Activated CD8-positive, alpha-beta T cell treated with anti-CD3 and anti-CD28 coated beads for 36 hours (primary cell): ENCODE data around the gene PLPP1. TPM values are rescaled to one million over a fixed set of nuclear protein-coding genes. Genes with fewer than 3 reads are reported as not detected.

Experiments
- ATAC-seq: fragments of 200-7000 bp; cut with Tn5 transposase; one replicate; pipeline ENCODE4 v1.10.0; 2021; ENCODE audit warnings: mild to moderate bottlenecking, moderate library complexity
- CTCF ChIA-PET: fragments of 350-600 bp; sonication (Branson Sonifier 250); formaldehyde crosslinking; loops from one replicate; lab custom pipeline; 2021; ENCODE audit warnings: antibody characterized with exemption; lab: Charles Lee
- POLR2A ChIA-PET: fragments of 350-600 bp; sonication (Branson Sonifier 250); formaldehyde crosslinking; loops from one replicate; lab custom pipeline; 2021; ENCODE audit warnings: antibody characterized with exemption; lab: Charles Lee
- DNase-seq: peaks from one replicate; pipeline ENCODE4 v3.0.0-alpha.2; 2020
- H3K27ac Mint-ChIP-seq: one replicate; pipeline ENCODE4 v1.8.0; 2021; ENCODE audit warnings: mild to moderate bottlenecking, mixed read lengths
- H3K27me3 Mint-ChIP-seq: one replicate; pipeline ENCODE4 v1.8.0; 2021; ENCODE audit warnings: mixed read lengths
- H3K36me3 Mint-ChIP-seq: one replicate; pipeline ENCODE4 v1.8.0; 2021; ENCODE audit warnings: low read depth, mixed read lengths
- H3K4me1 Mint-ChIP-seq: one replicate; pipeline ENCODE4 v1.8.0; 2021; ENCODE audit warnings: low read depth, mixed read lengths
- H3K4me3 Mint-ChIP-seq: one replicate; pipeline ENCODE4 v1.8.0; 2021; ENCODE audit warnings: mild to moderate bottlenecking, moderate library complexity, mixed read lengths
- H3K9me3 Mint-ChIP-seq: one replicate; pipeline ENCODE4 v1.8.0; 2021; ENCODE audit warnings: mixed read lengths
- CTCF ChIP-seq: fragments of 200-600 bp; IDR thresholded peaks from one replicate; pipeline ENCODE4 v1.8.0; 2022; ENCODE audit warnings: antibody characterized with exemption, mild to moderate bottlenecking
- intact Hi-C: fragments of 100-400 bp; cut with micrococcal nuclease; formaldehyde crosslinking; loops from one replicate; pipeline ENCODE4 v1.10.0; 2022
- total RNA-seq, 2 experiments: library from RNA; stranded (reverse); gene quantifications; one replicate each; pipeline ENCODE4 v1.2.3, GENCODE V29; 2021

Gene PLPP1
- total RNA-seq, 2 experiments from 2014 or later: 15.9 to 17.6 TPM

DNA sequence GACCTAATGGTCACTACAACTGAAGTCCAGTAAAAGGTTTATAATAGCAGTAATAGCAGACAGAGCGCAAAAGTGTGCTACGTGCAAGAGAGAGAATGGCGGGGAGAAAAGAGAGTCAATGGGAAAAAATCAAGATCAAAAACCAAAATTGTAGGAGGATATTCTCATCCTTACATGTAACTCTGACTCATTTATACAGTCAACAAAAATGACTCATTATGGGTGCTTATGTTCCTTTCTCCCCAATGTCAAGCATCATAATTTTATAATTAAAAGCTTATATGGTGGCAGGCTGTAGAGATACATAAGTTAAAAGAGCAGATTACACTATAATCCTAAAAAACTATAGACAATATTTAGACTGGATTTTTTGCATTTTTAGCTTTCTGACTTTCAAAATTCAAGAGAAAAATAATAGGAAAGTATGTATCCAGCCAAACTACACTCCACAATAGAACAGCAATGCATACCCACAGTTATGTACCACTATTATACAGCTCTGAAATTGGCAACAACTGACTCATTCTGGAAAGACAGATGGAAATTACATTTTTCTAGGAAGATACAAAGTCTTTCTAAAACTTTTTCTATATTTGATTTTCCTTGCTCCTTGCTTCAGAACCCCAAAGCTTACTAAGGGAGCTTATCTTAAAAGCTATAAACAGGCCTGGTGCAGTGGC is 78.4 kb downstream of the PLPP1 start:
- DNase-seq (no peak), ATAC-seq (peak; percentile 45)
- no peaks in the 10 kb centered on the region for H3K27me3 Mint-ChIP-seq
- intact Hi-C loops: no loop called here
- H3K36me3 Mint-ChIP-seq: peaks cover 9% of the 10 kb centered on the region
- no peak for TF ChIP-seq CTCF
- peaks cover 6% of the 10 kb centered on the region for H3K4me1 Mint-ChIP-seq
- no peak overlapping the region for H3K4me3 Mint-ChIP-seq
- ChIA-PET POLR2A (interaction anchor here (0.6 kb wide), 1 partner anchor 256 kb away, joined by 3 read pairs; no protein-coding TSS in a partner anchor), CTCF (interaction anchor here (0.6 to 1.3 kb wide), 2 partner anchors 9 to 137 kb away, joined by 3 to 4 read pairs; no protein-coding TSS in a partner anchor)
- H3K9me3 Mint-ChIP-seq: no peaks in the 10 kb centered on the region
- no peak overlapping the region for H3K27ac Mint-ChIP-seq

DNA sequence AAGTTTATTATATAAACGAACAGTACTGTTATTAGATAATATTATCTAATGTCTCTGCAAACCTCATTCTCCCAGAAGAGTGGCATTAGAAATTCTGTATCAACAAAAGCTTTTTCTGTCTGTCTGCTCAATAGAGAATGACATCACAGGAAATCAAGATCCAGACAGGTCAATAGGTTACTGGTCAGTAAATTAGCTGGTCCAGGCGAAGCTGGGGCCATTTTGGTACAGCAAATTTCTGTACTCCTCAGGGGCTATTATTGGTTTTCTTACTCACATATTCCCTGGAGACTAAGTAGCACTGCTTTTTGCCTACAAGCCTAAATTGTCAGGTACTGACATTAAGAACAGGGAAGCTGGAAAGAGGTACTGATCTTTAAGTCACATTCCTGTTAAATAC is 80.5 kb downstream of the PLPP1 start:
- Mint-ChIP-seq H3K4me1 (peaks cover 6% of the 10 kb centered on the region), H3K27me3 (no peaks in the 10 kb centered on the region)
- CTCF ChIA-PET: no interaction called here

DNA sequence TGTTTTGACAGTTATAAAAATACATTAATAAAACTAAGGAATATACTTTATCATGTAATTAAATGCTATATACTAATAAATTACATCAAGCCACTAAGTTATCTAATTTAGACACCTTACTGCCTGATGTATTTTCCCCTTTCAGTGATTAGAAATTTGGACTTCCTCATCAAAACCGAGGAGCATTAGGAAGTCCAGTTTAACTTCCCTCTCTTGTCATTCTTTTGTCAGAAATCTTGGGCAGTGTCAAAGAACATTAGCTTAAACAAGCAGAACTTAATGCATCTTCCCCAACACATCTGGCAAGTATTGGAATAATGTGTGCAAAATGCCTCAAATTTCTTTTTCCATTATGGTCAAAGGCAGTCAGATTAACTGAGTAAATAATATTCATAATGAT is 81.6 kb downstream of the PLPP1 start:
- Mint-ChIP-seq H3K4me3 (no peak overlapping the region), H3K4me1 (peaks cover 7% of the 10 kb centered on the region), H3K27ac (no peak overlapping the region), H3K27me3 (no peaks in the 10 kb centered on the region), H3K36me3 (peaks cover 14% of the 10 kb centered on the region), H3K9me3 (no peaks in the 10 kb centered on the region)
- ChIA-PET POLR2A (no interaction called here), CTCF (no interaction called here)
- TF ChIP-seq CTCF: no peak
- no peak for ATAC-seq
- intact Hi-C loops: no loop called here
- no peak for DNase-seq

More for the DNA sequence above, 80.5 kb downstream of the PLPP1 start:
- intact Hi-C loops: no loop called here
- H3K36me3 Mint-ChIP-seq: peaks cover 15% of the 10 kb centered on the region
- no peak overlapping the region for H3K27ac Mint-ChIP-seq
- POLR2A ChIA-PET: no interaction called here
- no peak overlapping the region for H3K4me3 Mint-ChIP-seq
- no peaks in the 10 kb centered on the region for H3K9me3 Mint-ChIP-seq
- TF ChIP-seq CTCF: no peak
- no peak for DNase-seq
- ATAC-seq: no peak

- intact Hi-C loops: no loop called here
- ChIA-PET CTCF (no interaction called here), POLR2A (no interaction called here)
Observed at GRCh38 chr5:55451976-55452375, 82.8 kb downstream of the PLPP1 start.

More at GRCh38 chr5:55451976-55452375, 82.8 kb downstream of the PLPP1 start:
- Mint-ChIP-seq H3K4me1 (peaks cover 9% of the 10 kb centered on the region), H3K27me3 (no peaks in the 10 kb centered on the region), H3K36me3 (peaks cover 16% of the 10 kb centered on the region), H3K27ac (no peak overlapping the region), H3K9me3 (no peaks in the 10 kb centered on the region), H3K4me3 (no peak overlapping the region)
- no peak for DNase-seq
- no peak for ATAC-seq
- TF ChIP-seq CTCF: no peak
